ENCODE measurements around the gene FARP2.
"Not testable (repeated sequence)": the region's sequence is repeated elsewhere in the genome, so short reads cannot be mapped to it uniquely, and the experiment has no call there.

- not testable (repeated sequence) for TF ChIP-seq CTCF (IDR thresholded peaks at IDR 0.05 in 4 of 5, conservative IDR thresholded peaks at IDR 0.05 in 1 of 5); POLR2A (IDR thresholded peaks at IDR 0.05)
Observed at GRCh38 chr2:241525818-241526780, 170.0 kb downstream of the FARP2 start.

Measured in gastrocnemius medialis (tissue), 4 donors.